Limb (tissue), 2 donors: ENCODE measurements around the gene MAP2K6.
A peak's percentile ranks its signal among the peaks of the same experiment; 100 is the strongest.

ENCODE experiments used
- DNase-seq, 2 donors: peaks; one replicate each; pipeline ENCODE4 v3.0.0-alpha.2; 2016; ENCODE audit errors: extremely low spot score in 2 of 2

The MAP2K6 gene

GRCh38 chr17:69489313-69489712, 74.8 kb downstream of the MAP2K6 start:
- no peak for DNase-seq

- no peak for DNase-seq
These were observed 78.0 kb downstream of the MAP2K6 start for GRCh38 chr17:69492410-69493071.

- DNase-seq: no peak
These were observed 81.3 kb downstream of the MAP2K6 start for GRCh38 chr17:69495787-69496186.

GRCh38 chr17:69497161-69497560, 82.7 kb downstream of the MAP2K6 start:
- no peak for DNase-seq

GRCh38 chr17:69499318-69499717, 84.8 kb downstream of the MAP2K6 start:
- DNase-seq: no peak

- DNase-seq: peak in 1 of 2 donors; percentile 16
These were observed 86.5 kb downstream of the MAP2K6 start for GRCh38 chr17:69500911-69501429.

GRCh38 chr17:69501591-69502468, 87.3 kb downstream of the MAP2K6 start:
- DNase-seq: peak; percentile 44 to 69

GRCh38 chr17:69503711-69504110, 89.2 kb downstream of the MAP2K6 start:
- DNase-seq: no peak

GRCh38 chr17:69505740-69506139, 91.2 kb downstream of the MAP2K6 start:
- DNase-seq: no peak

GRCh38 chr17:69506489-69506888, 92.0 kb downstream of the MAP2K6 start:
- no peak for DNase-seq

- no peak for DNase-seq
These were observed 94.3 kb downstream of the MAP2K6 start for GRCh38 chr17:69508814-69509213.

GRCh38 chr17:69511250-69511649, 96.8 kb downstream of the MAP2K6 start:
- no peak for DNase-seq

GRCh38 chr17:69512946-69513345, 98.4 kb downstream of the MAP2K6 start:
- no peak for DNase-seq

GRCh38 chr17:69516225-69516624, 101.7 kb downstream of the MAP2K6 start:
- DNase-seq: no peak

- DNase-seq: no peak
These were observed 102.4 kb downstream of the MAP2K6 start for GRCh38 chr17:69516911-69517310.

- DNase-seq: no peak
These were observed 104.5 kb downstream of the MAP2K6 start for GRCh38 chr17:69518951-69519350.

- peak in 1 of 2 donors; percentile 45 for DNase-seq
These were observed 108.9 kb downstream of the MAP2K6 start for GRCh38 chr17:69523244-69523861.

GRCh38 chr17:69524854-69525253, 110.4 kb downstream of the MAP2K6 start:
- no peak for DNase-seq

- peak; percentile 59 to 71 for DNase-seq
These were observed 111.7 kb downstream of the MAP2K6 start for GRCh38 chr17:69525920-69526841.

GRCh38 chr17:69528035-69528434, 113.5 kb downstream of the MAP2K6 start:
- DNase-seq: no peak
